MCF 10A (cell line): ENCODE measurements around the gene CORO6. TPM values are rescaled to one million over a fixed set of nuclear protein-coding genes. Genes with fewer than 3 reads are reported as not detected.

Source experiments
- BruUV-seq: library from RNA; stranded (reverse); fragments of 400-500 nt; replicated peaks from 2 replicates; lab custom pipeline; 2021; lab: Mats Ljungman, UMichigan
- CTCF ChIA-PET: fragments of 300-600 bp; sonication (Branson Sonifier 250); formaldehyde crosslinking; extraction: SDS; loops from one replicate; lab custom pipeline; 2021; ENCODE audit warnings: antibody characterized with exemption, inconsistent platforms; lab: Yijun Ruan, JAX
- POLR2A ChIA-PET: fragments of 300-600, 350-650 bp; sonication (Branson Sonifier 250); formaldehyde crosslinking; extraction: SDS; loops from one replicate; lab custom pipeline; 2020; ENCODE audit warnings: antibody characterized with exemption, inconsistent platforms; lab: Yijun Ruan, JAX
- DNase-seq: peaks from one replicate; pipeline ENCODE4 v3.0.0-alpha.2; 2018; ENCODE audit not compliant: unreplicated experiment
- H3K27ac Mint-ChIP-seq: one replicate; pipeline ENCODE4 v1.8.0; 2022; ENCODE audit warnings: mild to moderate bottlenecking, low read depth, mixed read lengths; ENCODE audit not compliant: unreplicated experiment
- H3K27me3 Mint-ChIP-seq: one replicate; pipeline ENCODE4 v1.8.0; 2022; ENCODE audit warnings: mixed read lengths; ENCODE audit not compliant: insufficient read depth, unreplicated experiment
- H3K36me3 Mint-ChIP-seq: one replicate; pipeline ENCODE4 v1.8.0; 2022; ENCODE audit warnings: mild to moderate bottlenecking, moderate library complexity, mixed read lengths; ENCODE audit not compliant: insufficient read depth, unreplicated experiment
- H3K4me1 Mint-ChIP-seq: one replicate; pipeline ENCODE4 v1.8.0; 2022; ENCODE audit warnings: mixed read lengths; ENCODE audit not compliant: insufficient read depth, unreplicated experiment
- H3K4me3 Mint-ChIP-seq: one replicate; pipeline ENCODE4 v1.8.0; 2022; ENCODE audit warnings: mild to moderate bottlenecking, moderate library complexity, mixed read lengths; ENCODE audit not compliant: unreplicated experiment
- H3K9me3 Mint-ChIP-seq: one replicate; pipeline ENCODE4 v1.8.0; 2022; ENCODE audit warnings: mixed read lengths; ENCODE audit not compliant: unreplicated experiment
- intact Hi-C: fragments of 100-400 bp; cut with micrococcal nuclease; formaldehyde crosslinking; loops from 2 replicates; pipeline ENCODE4 v1.14.1; 2022
- total RNA-seq: library from RNA; stranded (reverse); gene quantifications from 2 replicates; pipeline ENCODE4 v1.2.3, GENCODE V29; 2022
- TF ChIP-seq, protein P1 (sequence below): fragments of 200-600 bp; IDR thresholded peaks from one replicate; pipeline ENCODE4 v1.8.0; 2022; ENCODE audit warnings: antibody characterized with exemption, mild to moderate bottlenecking; ENCODE audit not compliant: unreplicated experiment

The CORO6 gene
- total RNA-seq, 1 experiment from 2014 or later = 1.6 TPM

DNA sequence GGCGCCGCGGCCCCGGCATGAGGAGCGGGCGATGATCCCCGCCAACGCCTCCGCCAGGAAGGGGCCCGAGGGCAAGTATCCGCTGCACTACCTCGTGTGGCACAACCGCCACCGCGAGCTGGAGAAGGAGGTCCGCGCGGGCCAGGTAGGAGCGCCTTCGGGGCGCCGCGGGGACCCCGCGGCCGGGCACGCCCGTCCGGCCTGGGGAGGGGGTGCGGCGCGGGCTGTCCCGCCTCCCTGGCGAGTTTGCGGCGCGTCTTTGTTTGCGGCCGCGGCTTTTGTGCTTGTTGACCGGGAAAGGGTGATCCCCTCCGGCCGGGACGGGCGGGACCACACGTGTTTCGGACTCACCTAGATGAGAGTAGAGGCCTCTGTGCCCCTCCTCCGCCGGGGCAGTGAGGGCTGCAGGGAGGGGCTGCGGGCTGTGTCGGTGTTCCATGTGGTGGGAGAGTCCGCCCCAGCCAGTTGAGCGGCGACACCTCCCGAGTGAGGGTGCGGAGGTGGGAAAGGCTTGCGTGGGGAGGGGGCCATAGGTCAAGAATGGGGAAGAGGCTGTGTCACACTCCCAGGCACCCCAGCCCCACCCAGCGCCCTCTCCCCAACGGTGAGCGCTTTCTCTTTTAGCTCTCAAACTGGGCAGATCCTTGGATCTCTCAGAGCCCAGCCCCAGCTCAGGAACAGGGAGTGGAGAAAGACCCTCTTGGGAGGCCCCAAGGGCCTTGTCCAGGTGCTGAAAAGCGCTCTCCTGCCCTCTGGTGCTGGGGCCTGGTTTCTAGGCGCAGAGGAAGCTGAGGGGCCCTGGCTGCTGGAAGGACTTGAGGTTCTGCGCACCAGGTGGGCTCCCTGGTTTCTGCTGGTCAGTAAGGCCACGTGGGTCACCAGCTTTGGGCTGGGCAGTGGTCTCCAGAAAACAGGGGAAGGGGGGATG, 28.9 kb downstream of the CORO6 start:
- BruUV-seq = no TSS peak
- TF ChIP-seq, protein P1, sequence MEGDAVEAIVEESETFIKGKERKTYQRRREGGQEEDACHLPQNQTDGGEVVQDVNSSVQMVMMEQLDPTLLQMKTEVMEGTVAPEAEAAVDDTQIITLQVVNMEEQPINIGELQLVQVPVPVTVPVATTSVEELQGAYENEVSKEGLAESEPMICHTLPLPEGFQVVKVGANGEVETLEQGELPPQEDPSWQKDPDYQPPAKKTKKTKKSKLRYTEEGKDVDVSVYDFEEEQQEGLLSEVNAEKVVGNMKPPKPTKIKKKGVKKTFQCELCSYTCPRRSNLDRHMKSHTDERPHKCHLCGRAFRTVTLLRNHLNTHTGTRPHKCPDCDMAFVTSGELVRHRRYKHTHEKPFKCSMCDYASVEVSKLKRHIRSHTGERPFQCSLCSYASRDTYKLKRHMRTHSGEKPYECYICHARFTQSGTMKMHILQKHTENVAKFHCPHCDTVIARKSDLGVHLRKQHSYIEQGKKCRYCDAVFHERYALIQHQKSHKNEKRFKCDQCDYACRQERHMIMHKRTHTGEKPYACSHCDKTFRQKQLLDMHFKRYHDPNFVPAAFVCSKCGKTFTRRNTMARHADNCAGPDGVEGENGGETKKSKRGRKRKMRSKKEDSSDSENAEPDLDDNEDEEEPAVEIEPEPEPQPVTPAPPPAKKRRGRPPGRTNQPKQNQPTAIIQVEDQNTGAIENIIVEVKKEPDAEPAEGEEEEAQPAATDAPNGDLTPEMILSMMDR = peak; percentile 24
- Mint-ChIP-seq H3K36me3 (peaks cover 7% of the 10 kb centered on the region), H3K4me1 (peaks cover 12% of the 10 kb centered on the region), H3K4me3 (peak overlapping the region; percentile 82), H3K27ac (no peak overlapping the region), H3K27me3 (no peaks in the 10 kb centered on the region), H3K9me3 (no peaks in the 10 kb centered on the region)
- peak; percentile 43 for DNase-seq
- POLR2A ChIA-PET = interaction anchor here (1.0 to 4.8 kb wide), 7 partner anchors 11 to 224 kb away, joined by 3 to 81 read pairs (median 14); partner anchors contain the start of genes ABHD15 and TP53I13
- intact Hi-C loops = loop anchor here (2.0 kb wide), 1 partner anchor 45 kb away; no protein-coding TSS in a partner anchor
- CTCF ChIA-PET = interaction anchor here (0.7 to 5.0 kb wide), 11 partner anchors 11 to 500 kb away, joined by 3 to 89 read pairs (median 5); partner anchors contain the start of genes ABHD15 and TP53I13

DNA sequence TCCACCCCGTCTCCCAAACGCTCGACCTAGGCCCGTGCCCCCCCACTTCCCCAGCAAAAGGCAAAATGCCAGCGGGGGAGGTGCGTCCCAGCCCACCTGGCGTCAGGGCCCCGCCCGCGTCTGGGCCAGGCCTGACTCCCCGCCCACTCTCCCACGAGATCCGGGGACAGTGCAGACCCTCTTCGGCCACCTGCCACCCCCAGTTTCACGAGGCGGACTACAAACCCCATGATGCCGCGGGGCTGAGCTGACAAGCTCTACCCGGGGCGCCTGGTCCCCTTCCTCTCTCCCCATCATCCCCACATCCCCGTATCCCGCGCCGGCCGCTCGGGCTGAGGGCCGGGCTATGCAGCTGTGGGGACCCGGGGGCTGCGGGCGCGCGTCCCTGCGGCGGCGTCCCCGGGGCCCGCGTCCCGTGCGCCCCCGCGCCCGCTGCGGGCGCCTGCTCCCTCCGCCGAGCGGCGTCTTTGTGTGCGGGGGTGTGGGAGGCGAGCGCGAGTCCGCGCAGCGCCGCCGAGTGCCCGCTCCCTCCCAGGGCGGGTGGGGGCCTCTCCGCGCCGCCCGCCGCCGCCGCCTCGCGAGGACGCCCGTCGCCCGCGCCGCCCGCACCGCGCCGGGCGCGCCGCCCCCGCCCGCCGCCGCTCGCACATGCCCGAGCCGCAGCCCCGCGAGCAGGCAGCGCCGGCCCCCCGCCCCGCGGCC, 29.7 kb downstream of the CORO6 start, which contains the start of gene ANKRD13B:
ANKRD13B (plus strand) TSS at position 283 of the 702 bp plus-strand sequence. CDS start 490 bp downstream, outside the sequence.
- Mint-ChIP-seq H3K4me3 (peak within 1 kb of the TSS; percentile 82), H3K27ac (peak within 1 kb of the TSS; percentile 85), H3K36me3 (peaks cover 11% of the 10 kb centered on the region), H3K9me3 (no peaks in the 10 kb centered on the region), H3K27me3 (no peaks in the 10 kb centered on the region), H3K4me1 (peaks cover 16% of the 10 kb centered on the region)
- peak; percentile 28 for DNase-seq
- POLR2A ChIA-PET = interaction anchor here (0.8 to 4.8 kb wide), 9 partner anchors 10 to 338 kb away, joined by 4 to 81 read pairs (median 14); partner anchors contain the start of genes ABHD15, NUFIP2, SSH2 and TAOK1
- CTCF ChIA-PET = interaction anchor here (0.6 to 5.0 kb wide), 13 partner anchors 12 to 1111 kb away, joined by 3 to 89 read pairs (median 4); partner anchors contain the start of genes ABHD15 and TP53I13
- TF ChIP-seq, protein P1 = no peak
- intact Hi-C loops = loop anchor here (2.0 kb wide), 1 partner anchor 46 kb away; no protein-coding TSS in a partner anchor
- no TSS peak for BruUV-seq

DNA sequence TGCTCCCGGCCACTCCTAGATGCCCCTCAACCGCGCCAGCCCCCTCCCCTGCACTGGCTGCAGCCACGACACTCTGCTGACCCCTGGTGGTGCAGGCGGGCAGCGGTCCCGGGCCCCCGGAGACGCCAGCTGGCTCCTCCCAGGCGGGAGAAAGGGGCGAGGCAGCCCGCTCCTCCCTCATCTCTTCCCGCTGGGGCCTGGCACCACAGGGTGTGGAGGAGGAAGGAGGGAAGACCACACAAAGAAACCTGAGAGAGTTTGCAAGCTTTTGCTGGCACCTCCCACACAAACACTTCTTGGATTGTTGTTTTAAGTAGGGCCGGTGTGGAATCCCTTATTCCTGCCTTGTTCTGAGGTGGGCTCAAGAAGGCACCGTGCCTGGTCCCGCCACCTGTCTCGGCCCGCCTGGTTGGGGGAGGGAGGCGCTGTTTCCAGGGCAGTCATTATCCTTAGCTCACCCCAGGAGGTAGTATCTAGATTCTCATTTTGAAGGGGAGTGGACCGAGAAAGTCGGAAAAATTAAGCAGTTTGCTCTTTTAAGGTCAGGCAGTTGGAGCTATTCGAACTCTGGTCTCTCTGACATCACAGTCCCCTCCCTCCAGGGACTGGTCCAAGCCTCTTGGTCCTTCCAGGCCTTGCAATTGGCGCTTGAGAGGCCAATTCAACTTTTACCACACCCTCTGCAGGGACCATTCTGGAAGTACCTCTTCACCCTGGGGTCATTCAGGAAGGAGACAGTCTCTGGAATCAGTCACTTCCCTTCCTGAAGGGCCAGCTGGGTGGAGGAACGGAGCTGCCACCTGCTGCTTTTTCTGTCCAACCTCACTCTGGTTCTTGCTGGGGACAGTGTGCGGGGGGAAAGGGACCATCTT, 30.7 kb downstream of the CORO6 start:
- Mint-ChIP-seq H3K27me3 (no peaks in the 10 kb centered on the region), H3K27ac (peak overlapping the region; percentile 85), H3K4me1 (peaks cover 23% of the 10 kb centered on the region), H3K36me3 (peaks cover 12% of the 10 kb centered on the region), H3K4me3 (peak overlapping the region; percentile 82), H3K9me3 (no peaks in the 10 kb centered on the region)
- TF ChIP-seq, protein P1 = peak; percentile 93
- POLR2A ChIA-PET = interaction anchor here (0.6 to 4.8 kb wide), 17 partner anchors 9 to 866 kb away, joined by 3 to 81 read pairs (median 8); partner anchors contain the start of genes ABHD15, NUFIP2, SSH2 and TAOK1
- CTCF ChIA-PET = interaction anchor here (0.6 to 5.0 kb wide), 29 partner anchors 11 to 1112 kb away, joined by 3 to 89 read pairs (median 3); partner anchors contain the start of genes ABHD15 and TP53I13
- no TSS peak for BruUV-seq
- intact Hi-C loops = loop anchor here (1.0 to 2.0 kb wide), 5 partner anchors 12 to 339 kb away; partner anchors contain the start of genes SSH2 and TP53I13
- peak; percentile 90 for DNase-seq
